ENCODE data around the gene KIAA1755.

The KIAA1755 gene, protein sequence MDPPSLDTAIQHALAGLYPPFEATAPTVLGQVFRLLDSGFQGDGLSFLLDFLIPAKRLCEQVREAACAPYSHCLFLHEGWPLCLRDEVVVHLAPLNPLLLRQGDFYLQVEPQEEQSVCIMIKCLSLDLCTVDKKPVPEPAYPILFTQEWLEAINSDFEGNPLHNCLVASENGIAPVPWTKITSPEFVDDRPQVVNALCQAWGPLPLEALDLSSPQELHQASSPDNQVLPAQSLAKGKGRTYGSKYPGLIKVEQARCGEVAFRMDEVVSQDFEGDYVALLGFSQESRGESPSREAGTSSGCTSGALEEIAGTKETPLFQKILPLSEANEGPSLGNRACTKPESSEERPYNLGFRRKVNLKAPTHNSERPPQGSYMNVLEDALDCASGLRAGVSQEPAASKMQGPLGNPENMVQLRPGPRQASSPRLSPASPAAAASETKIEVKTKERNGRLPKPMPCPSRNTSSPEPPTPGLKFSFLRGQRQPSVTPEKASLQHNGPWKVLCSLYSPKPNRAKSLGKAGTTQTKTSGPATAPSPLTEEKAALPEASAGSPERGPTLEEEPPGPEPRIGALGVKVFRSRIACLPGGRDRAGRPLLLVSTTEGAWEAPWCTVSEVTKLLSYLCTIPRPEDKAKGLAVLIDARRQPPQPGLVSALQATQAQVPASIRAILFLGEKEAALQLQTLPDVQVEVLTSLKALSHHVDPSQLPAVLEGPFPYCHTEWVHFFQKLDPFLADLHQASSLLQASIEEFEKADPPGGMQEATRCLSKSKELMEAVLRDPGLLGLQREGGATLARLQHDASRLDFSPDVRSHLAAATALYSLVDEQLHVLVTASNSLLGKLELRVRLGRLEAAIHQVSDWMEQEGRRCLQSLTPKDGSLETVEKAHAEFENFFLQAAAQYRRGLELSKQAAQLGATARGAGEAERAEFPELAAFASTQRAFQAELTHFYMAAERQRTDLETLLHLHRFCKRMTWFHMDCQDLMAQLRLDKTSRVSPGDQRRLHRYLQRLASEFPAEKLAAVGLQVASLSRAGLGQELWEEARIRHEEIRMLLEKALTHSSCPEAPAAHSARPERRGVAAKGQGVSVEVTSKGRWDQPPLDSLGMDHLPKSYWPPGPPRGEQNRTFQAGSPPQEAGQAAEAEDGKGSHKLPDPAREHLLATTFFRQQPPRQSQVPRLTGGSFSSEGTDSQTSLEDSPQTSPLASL

DNA sequence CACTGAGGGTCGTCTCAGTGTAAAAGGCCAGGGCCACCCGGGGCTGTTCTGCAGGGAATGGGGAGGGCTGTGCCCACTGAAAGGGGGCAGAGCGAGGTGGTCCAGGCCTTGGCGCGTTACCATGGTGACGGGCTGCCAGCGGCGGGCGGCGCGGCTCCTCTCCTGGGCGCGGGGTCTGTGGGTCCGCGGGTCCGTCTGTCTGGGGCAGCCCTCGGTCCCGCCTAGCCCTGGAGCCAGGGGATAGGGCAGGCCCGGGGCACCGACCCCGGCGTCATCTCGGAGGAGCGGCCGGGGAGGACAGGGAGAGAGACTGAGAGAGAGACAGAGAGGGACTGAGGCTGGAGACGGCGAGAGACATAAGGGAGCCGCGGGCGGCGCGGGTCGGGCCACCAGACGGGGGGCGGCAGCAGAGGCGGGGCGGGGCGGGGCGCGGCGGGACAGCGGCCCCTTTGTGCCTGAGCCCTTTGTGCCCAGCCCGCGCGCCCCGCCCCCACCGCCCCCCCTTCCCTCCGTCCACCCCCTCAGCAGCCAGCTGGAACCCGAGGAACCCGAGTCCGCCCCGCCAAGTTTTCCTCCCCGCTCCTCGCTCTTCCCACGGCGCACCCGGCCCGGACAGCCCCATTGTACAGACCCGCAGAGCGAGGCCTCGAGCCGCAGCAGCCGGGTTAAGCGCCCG is at the start of gene KIAA1755:
KIAA1755 (minus strand) TSS at position 358 of the 676 bp plus-strand sequence; CDS start at position 123, 235 bp downstream.
- DNase-seq (ENCODE audit: low read depth, low spot score) = no peak

GRCh38 chr20:38308447-38308846 is 47.9 kb upstream of the KIAA1755 start:
- no peak for DNase-seq (ENCODE audit: low read depth, low spot score)

- DNase-seq (ENCODE audit: low read depth, low spot score) = no peak
Measured at GRCh38 chr20:38308047-38308438, 47.5 kb upstream of the KIAA1755 start.

DNA sequence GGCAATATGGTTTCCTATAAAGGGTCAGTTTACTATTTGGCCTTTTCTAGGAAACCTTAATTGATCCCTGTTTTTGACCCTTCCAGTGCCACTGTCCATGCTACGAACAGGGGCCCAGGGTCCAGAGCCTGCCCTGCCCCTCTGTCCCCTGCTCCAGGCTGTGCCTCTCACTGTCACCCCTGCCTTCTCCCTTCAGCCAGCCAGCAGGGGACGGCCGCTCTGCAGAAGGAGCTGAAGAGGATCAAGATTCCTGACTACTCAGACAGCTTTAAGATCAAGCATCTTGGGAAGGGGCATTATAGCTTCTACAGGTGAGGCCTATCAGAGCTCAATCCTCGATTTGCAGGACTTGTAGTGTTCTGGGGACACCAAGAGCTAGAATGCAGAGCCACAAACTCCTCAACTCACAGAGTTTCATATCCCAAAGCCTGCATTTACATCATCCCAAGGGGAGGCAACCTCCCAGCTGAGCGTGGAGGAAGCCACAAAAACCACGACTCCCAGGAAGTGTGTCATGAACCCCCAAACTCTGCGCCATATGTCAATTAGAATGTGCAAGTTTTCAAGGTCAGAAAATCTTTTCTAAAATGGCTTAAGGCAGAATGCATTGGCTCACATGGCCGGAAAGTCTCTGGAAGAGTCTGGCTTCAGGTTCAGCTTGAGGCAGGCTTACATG is 47.0 kb upstream of the KIAA1755 start:
- no peak for DNase-seq (ENCODE audit: low read depth, low spot score)

DNA sequence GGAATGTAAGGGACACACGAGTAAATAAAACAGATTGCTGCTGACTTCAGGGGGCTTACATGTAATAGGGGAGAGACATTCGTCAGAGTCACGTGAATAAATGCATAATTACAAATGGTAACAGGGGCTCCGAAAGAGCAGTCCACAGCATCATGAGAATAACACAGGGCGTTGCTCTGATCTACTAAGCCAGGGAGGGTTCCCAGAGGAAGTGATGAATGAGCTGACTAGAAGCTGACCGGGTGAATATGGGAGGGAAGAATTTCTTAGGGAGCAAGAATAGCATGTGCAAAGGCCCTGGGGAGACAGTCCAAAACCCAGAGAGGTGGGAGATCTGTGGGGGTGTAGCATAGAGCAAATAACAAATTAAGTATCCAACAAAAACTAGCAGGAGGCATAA is 45.8 kb upstream of the KIAA1755 start:
- no peak for DNase-seq (ENCODE audit: low read depth, low spot score)

- DNase-seq (ENCODE audit: low read depth, low spot score) = no peak
Measured at GRCh38 chr20:38305541-38305940, 45.0 kb upstream of the KIAA1755 start.

DNA sequence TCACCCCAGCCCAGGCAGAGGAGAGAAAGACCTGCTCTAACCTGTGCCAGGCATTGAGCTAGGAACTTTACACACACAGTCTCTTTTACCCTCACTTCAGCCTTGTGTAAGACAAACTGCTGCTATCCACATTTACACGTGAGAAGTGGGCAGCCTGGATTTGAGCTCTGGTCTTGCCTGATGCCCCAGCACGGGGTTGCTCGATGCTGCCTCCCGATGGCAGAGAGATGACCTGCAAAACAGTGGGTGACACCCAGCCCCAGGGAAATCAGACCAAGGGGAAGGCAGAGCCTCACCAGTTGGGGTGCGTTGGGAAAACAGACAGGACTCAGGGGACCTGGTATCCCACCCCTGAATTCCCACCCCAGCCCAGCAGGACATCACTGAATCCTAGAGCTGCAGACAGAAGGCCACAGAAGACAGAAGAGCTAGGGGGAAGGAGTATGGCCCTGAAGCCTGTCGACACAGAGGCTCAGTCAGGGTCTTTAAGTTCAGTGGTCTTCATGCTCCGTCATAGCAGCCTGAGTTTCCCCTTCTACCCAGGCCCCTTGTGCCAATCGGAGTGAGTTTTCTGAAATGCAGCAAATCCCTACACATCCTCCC is 44.4 kb upstream of the KIAA1755 start:
- no peak for DNase-seq (ENCODE audit: low read depth, low spot score)

- no peak for DNase-seq (ENCODE audit: low read depth, low spot score)
Measured at GRCh38 chr20:38303908-38304379, 43.4 kb upstream of the KIAA1755 start, which contains the start of gene BPI. Gene BPI, plus strand, starts transcription at chr20:38304156. Its CDS starts 68 bp downstream, at chr20:38304224.

- no peak for DNase-seq (ENCODE audit: low read depth, low spot score)
Measured at GRCh38 chr20:38302786-38303185, 42.3 kb upstream of the KIAA1755 start.

- DNase-seq (ENCODE audit: low read depth, low spot score) = no peak
Measured at GRCh38 chr20:38301309-38301708, 40.8 kb upstream of the KIAA1755 start.

DNA sequence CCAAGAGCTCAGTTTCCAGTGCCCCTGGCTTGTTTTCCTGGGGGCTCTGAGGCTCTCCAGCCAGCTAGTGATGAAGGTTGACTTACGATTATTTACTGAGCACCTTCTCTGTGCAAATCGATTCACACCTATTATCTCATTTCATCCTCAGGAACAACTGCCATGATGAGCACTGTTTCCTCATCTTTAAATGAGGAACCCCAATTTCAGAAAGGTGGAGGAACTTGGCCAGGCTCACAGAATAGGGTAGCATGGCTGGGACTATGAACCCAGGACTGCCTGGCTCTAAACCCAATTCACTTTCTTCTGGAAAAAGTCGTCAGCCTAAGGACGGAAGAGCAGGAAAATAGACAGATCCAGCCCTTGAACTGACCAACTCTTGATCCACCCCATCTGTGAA is 39.9 kb upstream of the KIAA1755 start:
- no peak for DNase-seq (ENCODE audit: low read depth, low spot score)

DNA sequence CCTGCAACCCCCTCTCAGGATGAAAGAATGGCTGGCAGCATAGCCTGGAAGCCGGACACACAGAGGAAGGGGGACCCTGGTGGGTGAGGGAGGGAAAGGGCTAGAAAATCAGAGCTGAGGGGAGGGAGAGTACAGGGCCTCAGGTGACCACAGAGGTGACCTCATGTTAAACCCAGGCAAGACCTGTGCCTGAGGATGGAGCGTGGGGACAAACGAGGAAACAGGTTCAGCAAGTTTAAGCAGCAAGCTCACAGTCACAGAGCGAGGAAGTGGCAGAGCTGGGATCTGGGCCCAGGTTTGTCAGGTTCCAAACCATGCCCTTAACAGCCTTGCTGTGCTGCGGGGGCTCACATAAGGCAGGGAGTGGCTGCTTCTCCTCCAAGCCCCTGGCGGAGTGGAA is 39.4 kb upstream of the KIAA1755 start:
- DNase-seq (ENCODE audit: low read depth, low spot score) = no peak

- no peak for DNase-seq (ENCODE audit: low read depth, low spot score)
Measured at GRCh38 chr20:38298768-38299288, 38.3 kb upstream of the KIAA1755 start.

DNA sequence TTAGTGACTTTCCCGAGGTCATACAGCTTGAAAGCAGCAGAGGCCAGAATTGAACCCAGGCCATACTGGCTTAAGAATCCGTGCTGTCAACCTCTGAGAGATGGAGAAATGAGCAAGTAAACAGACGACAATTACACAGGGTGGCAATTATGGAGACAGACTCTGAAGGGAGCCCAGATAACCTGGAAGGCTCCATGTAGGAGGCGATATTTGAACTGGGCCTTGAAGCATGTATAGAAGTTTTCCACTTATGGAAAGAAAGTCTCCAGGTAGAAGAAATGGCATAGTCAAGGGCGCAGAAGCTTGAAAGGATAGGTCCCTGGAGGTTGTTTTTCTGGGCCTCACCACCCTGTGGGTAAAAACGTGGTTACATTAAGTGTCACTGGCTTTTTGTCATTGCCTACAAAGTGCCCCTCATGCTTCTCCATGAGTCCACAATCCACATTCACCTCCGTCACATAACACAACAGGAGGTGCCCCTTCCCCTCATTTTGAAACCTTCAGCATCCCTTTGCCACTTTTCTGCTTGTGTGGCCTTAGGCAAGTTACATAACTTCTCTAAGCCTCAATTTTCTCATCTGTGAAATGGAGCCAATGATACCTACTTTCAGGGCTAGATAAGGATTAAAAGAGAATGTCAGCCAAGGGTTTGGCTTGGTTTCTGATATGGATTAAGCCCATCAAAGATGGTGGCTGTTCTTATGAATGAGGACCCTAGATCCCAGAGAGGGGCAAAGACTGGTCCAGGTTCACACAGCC is 37.6 kb upstream of the KIAA1755 start:
- DNase-seq (ENCODE audit: low read depth, low spot score) = no peak

DNA sequence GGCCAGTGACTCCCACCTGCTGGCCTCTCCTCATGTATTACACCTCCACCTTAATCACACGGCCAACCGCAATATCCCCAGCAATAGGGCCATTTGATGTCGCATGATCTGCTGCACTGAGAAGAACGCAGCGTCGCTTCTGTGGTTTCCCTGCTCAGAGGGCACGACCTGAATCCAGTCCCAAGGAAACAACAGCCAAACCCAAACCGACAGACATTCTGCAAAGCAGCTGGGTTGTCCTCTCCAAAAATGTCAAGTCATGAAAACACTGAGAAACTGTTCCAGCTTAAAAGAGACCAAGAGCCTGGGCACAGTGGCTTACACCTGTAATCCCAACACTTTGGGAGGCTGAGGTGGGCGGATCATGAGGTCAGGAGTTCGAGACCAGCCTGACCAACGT is 35.9 kb upstream of the KIAA1755 start:
- DNase-seq (ENCODE audit: low read depth, low spot score) = no peak

- DNase-seq (ENCODE audit: low read depth, low spot score) = no peak
Measured at GRCh38 chr20:38295811-38296210, 35.3 kb upstream of the KIAA1755 start.

- no peak for DNase-seq (ENCODE audit: low read depth, low spot score)
Measured at GRCh38 chr20:38294076-38294591, 33.6 kb upstream of the KIAA1755 start.

- DNase-seq (ENCODE audit: low read depth, low spot score) = no peak
Measured at GRCh38 chr20:38293491-38294065, 33.0 kb upstream of the KIAA1755 start.

GRCh38 chr20:38291966-38292365 is 31.4 kb upstream of the KIAA1755 start:
- no peak for DNase-seq (ENCODE audit: low read depth, low spot score)

Data from smooth muscle cell of the brain vasculature (primary cell).